ENCODE measurements around the gene CDPF1.

The CDPF1 gene

GRCh38 chr22:46256358-46256958 lies 6.4 kb upstream of the CDPF1 start:
- DNase-seq, result no peak

DNA sequence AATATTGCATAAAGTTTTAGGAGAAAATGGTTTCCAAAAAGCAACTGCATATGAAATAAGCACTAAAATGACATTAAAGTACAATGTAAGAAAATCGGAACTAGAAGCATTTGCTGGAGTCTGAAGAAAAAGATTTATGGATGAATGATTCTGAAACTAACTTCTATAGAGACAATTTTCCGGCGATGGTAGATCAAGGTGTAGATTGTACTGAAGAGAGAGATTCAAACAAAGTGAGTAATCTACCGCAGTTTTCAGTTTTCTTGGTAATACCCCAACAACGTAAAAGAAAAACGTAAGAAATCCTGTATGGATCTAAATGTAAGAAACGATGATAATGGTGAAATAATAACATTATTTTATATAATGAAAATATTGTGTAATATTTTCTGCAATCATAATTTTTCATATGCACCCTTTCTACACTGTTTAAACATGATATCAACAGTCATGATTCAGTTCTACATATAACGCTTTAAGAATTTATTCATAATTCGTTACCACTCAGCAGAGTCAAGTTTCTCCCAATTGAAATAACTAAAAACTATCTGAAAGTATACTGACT lies 1.8 kb upstream of the CDPF1 start:
- no peak for DNase-seq

DNA sequence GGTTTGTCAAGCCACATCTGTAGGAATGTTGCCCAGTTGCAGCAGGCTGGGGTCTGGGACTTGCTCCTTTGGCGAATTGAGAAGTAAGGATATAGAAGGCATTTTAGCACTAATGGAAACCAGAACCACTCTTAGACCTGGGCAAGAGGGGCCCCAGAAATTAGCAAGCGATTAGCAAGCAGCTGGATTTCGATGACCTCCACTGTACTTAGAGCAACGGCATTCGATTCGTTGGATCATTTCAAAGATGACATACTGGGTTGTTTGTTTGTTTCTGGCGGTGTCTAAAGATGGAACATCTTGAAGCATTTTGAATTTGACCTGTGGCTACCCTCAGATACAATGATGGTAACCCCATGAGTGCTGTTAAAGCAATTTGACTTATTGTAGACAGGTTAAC lies 1.2 kb upstream of the CDPF1 start:
- no peak for DNase-seq

- peak; percentile 22 for DNase-seq
These were observed 661 bp upstream of the CDPF1 start for GRCh38 chr22:46250783-46251125.

DNA sequence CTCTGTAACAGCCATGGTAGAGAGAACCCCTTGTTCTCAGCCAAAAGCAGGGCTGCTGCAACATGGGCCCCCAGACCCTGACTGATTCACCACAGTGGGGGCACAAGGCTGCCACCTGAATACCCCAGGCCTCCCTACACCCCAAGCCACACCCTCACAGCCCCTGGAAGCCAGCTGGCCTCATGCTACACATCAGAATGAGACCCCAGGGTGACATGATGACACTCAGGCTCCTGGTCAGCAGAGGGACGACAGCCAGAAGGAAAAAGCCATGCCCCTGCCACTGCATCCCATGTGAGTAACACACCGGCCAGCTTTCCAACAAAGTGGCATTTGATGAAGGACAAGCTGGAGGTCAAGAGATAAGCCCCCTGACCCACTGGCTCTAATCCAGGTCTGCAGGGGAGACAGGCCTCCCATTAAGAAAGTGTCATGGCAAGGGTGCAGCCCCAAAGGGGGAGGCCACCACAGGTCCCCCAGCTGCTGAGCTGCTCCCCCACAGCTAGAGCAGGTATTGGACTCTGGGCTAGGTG lies 2.6 kb downstream of the CDPF1 start:
- no peak for DNase-seq

DNA sequence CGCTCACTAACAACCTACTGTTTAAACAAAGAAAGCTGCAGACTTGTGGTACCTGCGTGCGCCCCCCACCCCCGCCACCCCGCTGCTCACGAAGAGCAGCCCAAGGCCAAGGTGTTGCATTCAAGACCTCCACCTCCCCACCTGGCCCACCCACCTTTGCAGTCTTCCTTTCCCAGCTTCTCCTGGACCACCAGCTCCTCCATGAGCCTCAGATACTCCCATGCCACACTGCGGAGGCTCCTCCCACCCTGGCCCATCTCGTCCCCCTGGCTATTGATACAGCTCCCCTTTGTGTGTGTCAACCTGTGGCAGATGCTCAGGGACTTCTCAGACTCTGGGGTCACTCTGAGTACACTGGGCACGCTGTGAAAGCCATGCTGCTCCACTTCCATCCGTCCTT lies 3.9 kb downstream of the CDPF1 start:
- DNase-seq, result no peak

- DNase-seq, result peak; percentile 50
These were observed 4.6 kb downstream of the CDPF1 start for GRCh38 chr22:46245511-46245910.

GRCh38 chr22:46244771-46245170 lies 5.3 kb downstream of the CDPF1 start:
- no peak for DNase-seq

- DNase-seq, result no peak
These were observed 8.0 kb downstream of the CDPF1 start for GRCh38 chr22:46242076-46242475.

GRCh38 chr22:46241396-46242007 lies 8.6 kb downstream of the CDPF1 start:
- DNase-seq, result no peak

DNA sequence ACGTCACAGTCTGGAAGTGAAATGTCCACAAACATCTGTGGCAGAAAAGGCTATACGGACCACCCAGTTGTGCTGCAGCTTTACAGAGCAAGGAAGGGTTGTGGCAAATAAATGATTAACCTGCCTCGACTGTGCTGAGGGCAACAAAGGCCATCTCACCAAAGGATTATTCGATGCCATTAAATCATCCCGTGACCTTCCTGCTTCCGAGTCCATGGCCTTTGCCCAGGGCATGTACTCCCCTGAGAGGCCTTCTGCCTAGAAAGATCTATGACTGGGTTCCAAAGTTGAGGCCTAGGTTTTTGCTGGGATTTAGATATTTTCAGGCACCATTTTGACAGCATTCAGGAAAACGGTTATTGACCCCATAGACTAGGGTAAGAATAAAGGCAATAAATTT lies 9.2 kb downstream of the CDPF1 start:
- no peak for DNase-seq

DNA sequence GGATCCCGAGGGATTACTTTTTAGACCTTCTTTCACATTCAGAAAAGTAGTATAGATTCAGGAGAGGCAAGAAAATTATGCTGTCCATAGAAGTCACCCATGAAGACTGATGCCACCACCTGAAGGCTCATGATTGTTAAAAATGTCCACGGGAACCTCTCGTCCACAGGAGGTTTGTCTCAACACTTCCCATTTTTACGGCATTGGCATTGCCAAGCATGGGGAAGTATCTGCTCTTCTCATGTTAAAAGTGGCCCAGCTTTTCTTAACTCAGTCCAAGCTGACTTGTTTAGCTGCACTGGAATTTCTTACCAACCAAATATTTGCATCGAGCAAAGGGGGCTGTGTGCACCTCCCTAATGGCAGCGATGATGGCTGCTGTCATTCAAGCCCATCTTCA lies 9.6 kb downstream of the CDPF1 start:
- DNase-seq, result no peak

DNA sequence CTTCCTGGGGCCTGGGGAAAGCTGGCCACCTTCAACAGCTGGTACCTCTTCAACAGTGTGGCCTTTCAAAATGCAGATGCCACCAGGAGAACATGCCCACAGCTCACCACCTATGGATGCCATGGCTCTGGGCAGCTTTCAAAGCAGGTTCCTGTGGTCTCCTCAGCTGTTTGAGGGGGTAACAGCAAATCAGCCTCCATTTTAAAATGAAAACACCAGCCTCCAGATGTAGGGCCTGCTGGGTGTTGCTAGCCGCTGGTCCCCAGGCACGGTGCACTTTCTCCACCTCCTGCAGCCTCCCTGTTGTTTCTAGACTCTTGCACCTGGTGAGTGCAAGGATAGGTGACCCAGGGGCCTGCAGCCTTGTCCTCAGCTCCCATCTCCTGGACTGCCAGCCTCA lies 10.0 kb downstream of the CDPF1 start:
- no peak for DNase-seq

DNA sequence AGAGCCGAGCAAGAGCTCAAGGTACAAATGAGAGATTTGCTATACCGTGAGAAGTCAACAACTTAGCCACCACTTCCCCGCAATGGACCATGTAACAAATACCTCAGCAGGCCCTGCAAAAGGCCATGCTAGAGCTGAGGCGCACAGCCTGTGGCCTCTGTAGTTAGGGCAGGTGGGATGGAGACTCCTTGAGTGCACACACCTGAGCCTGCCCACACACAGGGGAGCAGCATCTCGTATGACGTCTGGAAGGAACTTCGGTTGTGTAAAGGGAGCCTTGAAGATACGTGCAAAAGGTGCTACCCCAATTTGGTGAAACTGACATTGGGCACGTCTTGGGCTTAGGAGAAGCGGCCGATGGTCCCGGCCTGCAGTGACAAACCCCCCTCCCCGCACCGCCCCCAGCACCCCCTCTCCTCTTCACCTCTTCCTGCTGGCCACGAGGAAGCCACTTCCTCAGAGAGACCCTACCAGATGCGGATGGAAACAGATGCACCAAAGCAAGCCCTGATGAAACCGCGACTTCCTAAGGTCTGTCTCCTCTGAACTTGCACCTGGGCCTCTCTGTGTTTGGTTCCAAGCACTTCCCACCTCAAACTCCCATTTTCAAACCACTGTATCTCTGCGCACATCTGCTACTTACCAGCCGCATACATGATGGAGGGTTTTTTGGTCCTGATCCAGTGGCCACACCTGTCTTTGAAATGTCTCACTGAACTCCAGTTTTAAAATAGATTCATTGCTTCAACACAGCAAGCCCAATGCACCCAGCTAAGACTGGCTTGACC lies 10.6 kb downstream of the CDPF1 start:
- no peak for DNase-seq

DNA sequence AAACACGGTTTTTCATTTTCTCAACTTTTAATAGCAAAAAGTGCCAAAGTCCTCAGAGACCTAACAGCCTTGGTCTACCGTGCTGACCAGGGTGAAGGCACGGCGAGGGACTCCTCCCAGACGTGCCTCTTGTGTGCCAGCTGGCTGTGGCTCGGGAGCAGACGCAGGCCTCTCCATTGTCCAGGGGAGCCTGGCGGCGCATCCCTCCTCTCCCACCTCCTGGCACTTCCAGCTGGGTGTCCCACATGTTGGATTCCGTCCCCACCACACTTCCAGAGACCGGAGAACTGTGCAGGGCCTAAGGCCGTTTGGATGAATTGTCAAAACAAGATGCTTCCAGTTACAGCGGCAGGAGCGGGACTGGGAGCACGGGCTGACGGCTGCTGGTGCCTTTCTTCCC lies 11.6 kb downstream of the CDPF1 start:
- no peak for DNase-seq

- no peak for DNase-seq
These were observed 12.5 kb downstream of the CDPF1 start for GRCh38 chr22:46237453-46238124.

- no peak for DNase-seq
These were observed 15.1 kb downstream of the CDPF1 start for GRCh38 chr22:46234969-46235368.

- DNase-seq, result no peak
These were observed 16.9 kb downstream of the CDPF1 start for GRCh38 chr22:46233231-46233630.

DNA sequence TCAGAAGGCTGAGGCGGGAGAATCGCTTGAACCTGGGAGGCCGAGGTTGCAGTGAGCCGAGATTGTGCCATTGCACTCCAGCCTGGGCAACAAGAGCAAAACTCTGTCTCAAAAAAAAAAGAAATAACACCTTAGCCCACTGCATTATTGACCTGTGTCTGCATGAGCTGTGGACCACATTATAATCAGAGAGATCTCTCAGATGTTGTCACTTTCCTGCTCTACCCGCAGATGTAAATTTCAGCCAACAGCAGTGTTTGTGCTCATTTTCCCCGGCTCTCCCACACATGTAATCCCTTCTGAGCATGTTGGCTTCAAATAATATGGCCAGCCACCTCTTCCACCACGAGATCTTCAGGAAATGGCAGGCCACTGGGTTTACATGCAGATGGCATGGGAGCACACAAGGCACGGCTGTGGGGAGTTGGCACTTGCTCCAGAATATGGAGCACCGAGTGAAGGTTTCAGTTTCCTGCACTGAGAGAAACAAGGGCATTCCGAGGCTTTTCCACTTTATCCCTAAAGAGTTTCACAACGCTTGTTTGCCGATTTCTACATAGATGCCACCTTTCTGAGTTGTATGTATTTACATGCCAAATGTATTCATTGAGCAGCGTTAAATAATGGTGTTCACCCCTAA lies 19.7 kb downstream of the CDPF1 start:
- DNase-seq, result no peak

- no peak for DNase-seq
These were observed 20.4 kb downstream of the CDPF1 start for GRCh38 chr22:46229701-46230100.

DNA sequence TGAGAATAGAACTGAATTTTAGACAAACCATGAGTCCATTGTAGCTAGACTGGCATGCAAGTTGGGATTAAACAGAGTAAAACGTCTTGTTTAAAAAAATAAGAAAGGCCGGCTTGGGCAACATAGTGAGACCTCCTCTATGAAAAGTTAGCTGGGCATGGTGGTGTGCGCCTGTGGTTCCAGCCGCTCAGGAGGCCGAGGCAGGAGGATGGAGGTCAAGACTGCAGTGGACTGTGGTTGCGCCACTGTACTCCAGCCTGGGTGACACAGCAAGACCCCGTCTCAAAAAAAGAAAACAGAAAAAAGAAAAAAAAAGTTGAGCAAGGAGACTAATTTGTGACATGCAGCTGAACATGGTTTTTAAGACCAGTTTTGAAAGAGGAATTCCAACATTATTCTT lies 23.5 kb downstream of the CDPF1 start:
- DNase-seq, result no peak

- no peak for DNase-seq
These were observed 24.5 kb downstream of the CDPF1 start for GRCh38 chr22:46225631-46226030.

DNA sequence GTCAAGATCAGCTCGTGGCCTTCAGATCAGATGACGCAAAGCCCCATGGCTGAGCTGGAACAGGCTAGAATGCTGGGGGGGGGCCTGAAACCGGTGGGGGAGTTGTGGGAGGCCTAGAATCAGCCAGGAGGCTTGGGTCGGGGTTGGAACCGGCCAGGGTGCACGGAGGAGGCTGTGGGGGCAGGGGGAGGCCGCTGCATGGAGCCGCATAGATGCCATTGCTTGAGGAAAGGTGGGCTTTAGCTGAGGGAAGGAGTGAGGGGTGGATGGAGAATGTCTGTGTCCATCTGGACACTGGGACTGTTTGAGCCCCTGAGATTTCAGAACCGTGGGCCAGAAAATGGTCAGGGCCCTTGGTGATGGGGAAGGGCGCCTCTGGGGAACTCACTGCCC lies 25.2 kb downstream of the CDPF1 start:
- DNase-seq, result no peak
